Esophagus mucosa (tissue), 1 donor: ENCODE data around the gene GMPS. TPM values are rescaled to one million over a fixed set of nuclear protein-coding genes. Genes with fewer than 3 reads are reported as not detected.

Experiments used
- total RNA-seq: library from RNA; stranded (reverse); gene quantifications from one replicate; pipeline ENCODE4 v1.2.4, GENCODE V29; 2023
- donor health status: DM: yes; HTN: yes; CAD: no.

The GMPS gene
- total RNA-seq, 1 donor from 2014 or later = 41.6 TPM

Other genes starting within 250 kb of the GMPS start
- gene PLCH1, start 125.6 kb upstream of the GMPS start, total RNA-seq = 0.40 TPM
- 0.84 TPM for gene C3orf33, start 64.4 kb upstream of the GMPS start, total RNA-seq
- 11.8 TPM for gene SLC33A1, start 16.2 kb upstream of the GMPS start, total RNA-seq
- gene KCNAB1, start 249.9 kb downstream of the GMPS start, total RNA-seq = 0.56 TPM